Measurements from ENCODE around the gene SHB.

GRCh38 chr9:38004809-38005560, 64.0 kb downstream of the SHB start:
- no peak for TF ChIP-seq CTCF (IDR thresholded peaks at IDR 0.05; ENCODE audit: low read length)
- TF ChIP-seq EZH2 (IDR thresholded peaks at IDR 0.05; ENCODE audit: borderline replicate concordance, low read length), result no peak

Measured in OCI-LY1 (cell line).